Stomach (tissue), 9 donors: ENCODE data around the gene ARID1B. TPM values are rescaled to one million over a fixed set of nuclear protein-coding genes. Genes with fewer than 3 reads are reported as not detected.

Experiments used
- DNase-seq, 2 donors: peaks; one replicate each; pipeline versions ENCODE4 v3.0.0 to v3.0.0-alpha.2; 2013 to 2019
- H3K27ac ChIP-seq, 5 donors: fragments of 200-600 bp in 4 of 5; sonication (generic) in 4 of 5; one replicate each; pipeline ENCODE4 v1.5.1; 2013 to 2019; ENCODE audit warnings: mild to moderate bottlenecking in 1 of 5, moderate library complexity in 1 of 5
- H3K27me3 ChIP-seq, 3 donors: fragments of 200-600 bp; sonication (generic); one replicate each; pipeline ENCODE4 v1.5.1; 2017 to 2019; ENCODE audit warnings: mixed run types in 1 of 3
- H3K36me3 ChIP-seq, 4 donors: fragments of 200-600 bp; sonication (generic); 1 replicate in 3 of 4; 2 replicates in 1 of 4; pipeline ENCODE4 v1.5.1; 2016 to 2019
- H3K4me1 ChIP-seq, 4 donors: fragments of 200-600 bp; sonication (generic); one replicate each; pipeline ENCODE4 v1.5.1; 2016 to 2019
- H3K4me3 ChIP-seq, 4 donors: fragments of 200-600 bp; sonication (generic) in 3 of 4; one replicate each; pipeline ENCODE4 v1.5.1; 2016 to 2019; ENCODE audit warnings: mild to moderate bottlenecking in 1 of 4
- H3K9me3 ChIP-seq, 4 donors: fragments of 200-600 bp; sonication (generic); one replicate each; pipeline ENCODE4 v1.5.1; 2016 to 2019
- EP300 ChIP-seq: sonication (generic); formaldehyde crosslinking; IDR thresholded peaks from one replicate; pipeline ENCODE4 v1.6.1; 2017; ENCODE audit warnings: antibody characterized with exemption
- POLR2A ChIP-seq, 4 donors: fragments of 450-650 bp; IDR thresholded peaks; one replicate each; pipeline ENCODE4 v1.6.1; 2016; ENCODE audit warnings: antibody characterized with exemption in 4 of 4, control low read depth in 2 of 4, mild to moderate bottlenecking in 1 of 4, moderate library complexity in 1 of 4
- POLR2AphosphoS5 ChIP-seq, 3 donors: sonication (generic); formaldehyde crosslinking; IDR thresholded peaks; one replicate each; pipeline ENCODE4 v1.6.1; 2016; ENCODE audit warnings: antibody characterized with exemption in 3 of 3
- WGBS, 5 donors: extraction: QIAGEN DNeasy Blood & Tissue Kit in 3 of 5; methylation state at CpG; one replicate each; pipeline versions ENCODE4 v1.1.5 to v1.1.7; 2013 to 2018; 5-methylcytosine and 5-hydroxymethylcytosine counted together
- intact Hi-C: fragments of 100-400 bp; cut with DNase I; formaldehyde crosslinking; loops from one replicate; pipeline ENCODE4 v1.15.1; 2023; ENCODE audit warnings: low total_unique reads
- polyA plus RNA-seq, 3 donors: library from polyadenylated mRNA; stranded (reverse); fragments of 200-250 nt; gene quantifications; one replicate each; pipeline ENCODE4 v1.2.3, GENCODE V29; 2013
- total RNA-seq, 5 donors: library from RNA; depleted of rRNA; stranded (reverse); fragments of >200 nt; gene quantifications; one replicate each; pipeline versions ENCODE4 v1.1.0 to v1.2.3, GENCODE V29; 2014 to 2016
- TF ChIP-seq, protein P1 (sequence below), 7 experiments: fragments of 450-650 bp in 4 of 7; fragments of 200-600 bp in 3 of 7; sonication (generic) in 3 of 7; IDR thresholded peaks; one replicate each; pipeline ENCODE4 v1.5.1; 2016 to 2019; ENCODE audit warnings: antibody characterized with exemption in 7 of 7, control low read depth in 2 of 7, mild to moderate bottlenecking in 1 of 7
- donor health status: healthy with polysubstance abuse.
- donor health status: Bipolar disorder and iron deficiency.
- donor health status: healthy.

The ARID1B gene
- total and polyA plus RNA-seq, 8 donors: 8.8 to 183 (median 48.3) TPM

DNA sequence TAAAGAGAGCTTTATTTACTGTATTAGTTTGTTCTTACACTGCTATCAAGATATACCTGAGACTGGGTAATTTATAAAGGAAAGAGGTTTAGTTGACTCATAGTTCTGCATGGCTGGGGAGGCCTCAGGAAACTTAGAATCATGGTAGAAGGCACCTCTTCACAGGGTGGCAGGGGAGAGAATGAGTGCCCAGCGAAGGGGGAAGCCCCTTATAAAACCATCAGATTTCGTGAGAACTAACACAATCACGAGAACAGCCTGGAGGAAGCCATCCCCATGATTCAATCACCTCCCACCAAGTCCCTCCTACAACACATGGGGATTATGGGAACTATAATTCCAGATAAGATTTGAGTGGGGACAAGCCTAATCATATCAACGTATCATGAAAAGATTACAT is 27.2 kb downstream of the ARID1B start:
- Histone ChIP-seq H3K27me3 (no peaks in the 10 kb centered on the region), H3K4me1 (peaks cover 23 to 74% (median 45%) of the 10 kb centered on the region in 4 donors), H3K27ac (no peak overlapping the region), H3K36me3 (no peaks in the 10 kb centered on the region), H3K9me3 (no peaks in the 10 kb centered on the region), H3K4me3 (no peak overlapping the region)
- WGBS, 5 donors: 76 to 88% (median 81%) methylated on average over 4 of the region's 4 CpGs
- intact Hi-C loops: no loop called here
- DNase-seq: no peak
- TF ChIP-seq, protein P1, sequence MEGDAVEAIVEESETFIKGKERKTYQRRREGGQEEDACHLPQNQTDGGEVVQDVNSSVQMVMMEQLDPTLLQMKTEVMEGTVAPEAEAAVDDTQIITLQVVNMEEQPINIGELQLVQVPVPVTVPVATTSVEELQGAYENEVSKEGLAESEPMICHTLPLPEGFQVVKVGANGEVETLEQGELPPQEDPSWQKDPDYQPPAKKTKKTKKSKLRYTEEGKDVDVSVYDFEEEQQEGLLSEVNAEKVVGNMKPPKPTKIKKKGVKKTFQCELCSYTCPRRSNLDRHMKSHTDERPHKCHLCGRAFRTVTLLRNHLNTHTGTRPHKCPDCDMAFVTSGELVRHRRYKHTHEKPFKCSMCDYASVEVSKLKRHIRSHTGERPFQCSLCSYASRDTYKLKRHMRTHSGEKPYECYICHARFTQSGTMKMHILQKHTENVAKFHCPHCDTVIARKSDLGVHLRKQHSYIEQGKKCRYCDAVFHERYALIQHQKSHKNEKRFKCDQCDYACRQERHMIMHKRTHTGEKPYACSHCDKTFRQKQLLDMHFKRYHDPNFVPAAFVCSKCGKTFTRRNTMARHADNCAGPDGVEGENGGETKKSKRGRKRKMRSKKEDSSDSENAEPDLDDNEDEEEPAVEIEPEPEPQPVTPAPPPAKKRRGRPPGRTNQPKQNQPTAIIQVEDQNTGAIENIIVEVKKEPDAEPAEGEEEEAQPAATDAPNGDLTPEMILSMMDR (IDR thresholded peaks at IDR 0.05): no peak
- TF ChIP-seq POLR2AphosphoS5 (IDR thresholded peaks at IDR 0.05): no peak
- no peak for TF ChIP-seq POLR2A (IDR thresholded peaks at IDR 0.05)
- no peak for TF ChIP-seq EP300

DNA sequence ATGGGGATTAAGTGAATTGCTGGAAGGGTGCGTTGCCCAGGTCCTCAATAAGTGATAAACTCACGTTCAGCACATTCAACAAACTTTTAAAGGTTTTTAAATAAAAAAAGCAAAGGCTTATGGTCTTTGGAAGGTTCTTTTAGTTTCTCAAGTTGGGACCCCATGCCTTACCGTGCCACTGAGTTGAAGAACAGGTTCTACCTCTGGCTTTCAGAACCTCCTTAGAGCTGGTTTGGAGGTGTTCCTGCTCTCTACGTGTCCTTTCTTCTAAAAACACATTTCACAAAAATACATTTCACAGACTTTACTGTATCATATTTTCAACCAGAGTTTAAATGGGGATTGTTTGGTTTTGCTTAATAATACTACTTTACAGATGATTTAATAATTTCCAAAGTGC is 29.0 kb downstream of the ARID1B start:
- Histone ChIP-seq H3K9me3 (no peaks in the 10 kb centered on the region), H3K27me3 (no peaks in the 10 kb centered on the region), H3K36me3 (no peaks in the 10 kb centered on the region), H3K4me1 (peaks cover 33 to 87% (median 53%) of the 10 kb centered on the region in 4 donors), H3K4me3 (no peak overlapping the region), H3K27ac (peak overlapping the region in 2 of 5 donors; percentile 15 to 30)
- WGBS, 5 donors: 57 to 82% (median 66%) methylated on average over 4 of the region's 4 CpGs
- peak in 1 of 2 donors; percentile 63 for DNase-seq
- intact Hi-C loops: no loop called here
- no peak for TF ChIP-seq POLR2AphosphoS5 (IDR thresholded peaks at IDR 0.05)
- TF ChIP-seq, protein P1 (IDR thresholded peaks at IDR 0.05): no peak
- no peak for TF ChIP-seq EP300
- no peak for TF ChIP-seq POLR2A (IDR thresholded peaks at IDR 0.05)

DNA sequence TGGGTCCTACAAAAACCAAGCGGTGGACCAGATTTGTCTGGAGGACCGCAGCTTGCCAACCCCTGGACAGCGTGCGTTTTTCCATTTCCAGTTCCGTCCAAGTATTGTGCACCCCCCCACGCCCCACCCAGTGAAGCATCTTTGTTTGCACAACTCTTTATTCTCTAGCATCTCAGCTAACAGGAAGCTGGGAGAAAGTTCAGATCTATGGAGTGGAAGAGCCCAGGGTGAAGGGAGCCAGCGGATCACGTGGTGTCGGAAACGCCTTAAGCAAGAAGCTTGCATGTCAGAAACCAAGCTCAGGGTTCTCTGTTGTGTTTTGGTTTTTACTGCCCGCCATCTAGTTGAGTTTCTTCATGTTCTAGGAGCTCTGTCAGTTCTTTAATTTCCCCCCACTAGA is 29.9 kb downstream of the ARID1B start:
- H3K36me3 ChIP-seq: no peaks in the 10 kb centered on the region
- no peak for TF ChIP-seq EP300
- TF ChIP-seq, protein P1 (IDR thresholded peaks at IDR 0.05): no peak
- no peak for TF ChIP-seq POLR2A (IDR thresholded peaks at IDR 0.05)
- no peak for TF ChIP-seq POLR2AphosphoS5 (IDR thresholded peaks at IDR 0.05)
- no peaks in the 10 kb centered on the region for H3K27me3 ChIP-seq
- no peaks in the 10 kb centered on the region for H3K9me3 ChIP-seq
- intact Hi-C loops: no loop called here
- WGBS, 5 donors: 77 to 85% (median 84%) methylated on average over 11 of the region's 11 CpGs
- no peak for DNase-seq
- no peak overlapping the region for H3K4me3 ChIP-seq
- peaks cover 30 to 87% (median 57%) of the 10 kb centered on the region in 4 donors for H3K4me1 ChIP-seq
- H3K27ac ChIP-seq: no peak overlapping the region

DNA sequence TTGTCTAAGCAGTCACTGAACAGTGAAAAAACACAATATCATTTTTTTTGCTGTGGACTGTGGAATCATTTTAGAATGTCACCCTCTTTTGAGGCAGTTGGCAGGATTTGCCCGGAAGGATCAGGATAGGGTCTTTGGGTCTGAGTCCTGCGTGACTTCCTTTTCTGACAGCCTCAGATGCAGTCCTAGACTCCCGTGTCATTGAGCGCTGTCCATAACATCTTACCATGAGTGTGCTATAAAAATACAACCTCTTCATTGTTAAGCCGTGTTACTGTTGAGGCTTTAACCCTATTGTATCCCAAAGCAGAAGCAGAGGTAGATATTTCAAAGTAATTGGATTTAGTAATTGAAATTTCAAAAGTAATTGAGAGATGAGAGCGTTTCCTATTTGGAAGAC is 30.6 kb downstream of the ARID1B start:
- H3K27ac ChIP-seq: peak overlapping the region in 2 of 5 donors; percentile 4 to 14
- intact Hi-C loops: no loop called here

More for the DNA sequence above, 30.6 kb downstream of the ARID1B start:
- Histone ChIP-seq H3K9me3 (no peaks in the 10 kb centered on the region), H3K4me3 (no peak overlapping the region), H3K4me1 (peaks cover 22 to 89% (median 58%) of the 10 kb centered on the region in 4 donors), H3K36me3 (no peaks in the 10 kb centered on the region), H3K27me3 (no peaks in the 10 kb centered on the region)
- TF ChIP-seq POLR2AphosphoS5 (IDR thresholded peaks at IDR 0.05) (no peak), POLR2A (IDR thresholded peaks at IDR 0.05) (no peak), EP300 (no peak)
- TF ChIP-seq, protein P1 (IDR thresholded peaks at IDR 0.05): no peak
- no peak for DNase-seq
- 67 to 80% (median 74%) methylated on average over 6 of the region's 6 CpGs for WGBS, 5 donors
